HEK293 (cell line): ENCODE measurements around the gene DDRGK1.
A peak's percentile ranks its signal among the peaks of the same experiment; 100 is the strongest.

Source experiments
- CTCF ChIA-PET: fragments of 350-600 bp; formaldehyde crosslinking; extraction: SDS; loops from one replicate; lab custom pipeline; 2021; ENCODE audit warnings: antibody characterized with exemption; lab: Yijun Ruan, JAX
- POLR2A ChIA-PET: fragments of 300-600 bp; formaldehyde crosslinking; extraction: SDS; loops from one replicate; lab custom pipeline; 2020; ENCODE audit warnings: antibody characterized with exemption, inconsistent platforms; lab: Yijun Ruan, JAX
- H3K27ac ChIP-seq: fragments of 200-500 bp; sonication (Bioruptor generic); 2 replicates; pipeline ENCODE4 v1.5.1; 2014; ENCODE audit warnings: low read depth, low read length, control low read depth, inconsistent platforms; ENCODE audit errors: extremely low read depth
- H3K36me3 ChIP-seq, 2 experiments: fragments of 200-500 bp in 1 of 2; sonication (Bioruptor generic) in 1 of 2; 1 replicate in 1 of 2; 2 replicates in 1 of 2; pipeline ENCODE4 v1.5.1; 2014 to 2017; ENCODE audit warnings: inconsistent platforms in 2 of 2, low read length in 2 of 2; ENCODE audit not compliant: control insufficient read depth in 2 of 2, insufficient read depth in 1 of 2
- H3K4me1 ChIP-seq: fragments of 200-500 bp; sonication (Bioruptor generic); 2 replicates; pipeline ENCODE4 v1.5.1; 2014; ENCODE audit warnings: mild to moderate bottlenecking, low read length, inconsistent platforms; ENCODE audit not compliant: control insufficient read depth, insufficient read depth
- H3K4me3 ChIP-seq: 2 replicates; pipeline ENCODE4 v1.5.1; 2011; ENCODE audit warnings: low read depth, mild to moderate bottlenecking, control low read depth, low read length, moderate library complexity
- H3K9me3 ChIP-seq: fragments of 200-500 bp; sonication (Bioruptor generic); 2 replicates; pipeline ENCODE4 v1.5.1; 2014; ENCODE audit warnings: low read depth, low read length, inconsistent platforms; ENCODE audit not compliant: control insufficient read depth, insufficient read depth
- BCL11B ChIP-seq: fragments of 450-650 bp; formaldehyde crosslinking; IDR thresholded peaks from 2 replicates; pipeline ENCODE4 v1.5.1; 2016; ENCODE audit warnings: low read depth, missing biosample characterization, missing genetic modification characterization
- PRDM1 ChIP-seq: fragments of 450-650 bp; formaldehyde crosslinking; IDR thresholded peaks from 2 replicates; pipeline ENCODE4; 2016; ENCODE audit warnings: missing biosample characterization, missing genetic modification characterization
- ZBTB1 ChIP-seq: fragments of 450-650 bp; formaldehyde crosslinking; IDR thresholded peaks from 2 replicates; pipeline ENCODE4 v1.5.1; 2016; ENCODE audit warnings: missing biosample characterization, missing genetic modification characterization
- ZBTB7A ChIP-seq: fragments of 450-650 bp; formaldehyde crosslinking; IDR thresholded peaks from 2 replicates; pipeline ENCODE4 v1.5.1; 2016; ENCODE audit warnings: low read depth, missing biosample characterization, missing genetic modification characterization
- ZFP37 ChIP-seq: fragments of 450-650 bp; formaldehyde crosslinking; IDR thresholded peaks from 2 replicates; pipeline ENCODE4 v1.5.1; 2016; ENCODE audit warnings: missing biosample characterization, missing genetic modification characterization
- ZNF10 ChIP-seq: fragments of 450-650 bp; formaldehyde crosslinking; IDR thresholded peaks from 2 replicates; pipeline ENCODE4 v1.5.1; 2017; ENCODE audit warnings: missing biosample characterization, missing genetic modification characterization
- ZNF140 ChIP-seq: fragments of 450-650 bp; formaldehyde crosslinking; IDR thresholded peaks from 2 replicates; pipeline ENCODE4 v1.5.1; 2016; ENCODE audit warnings: missing biosample characterization, missing genetic modification characterization
- ZNF423 ChIP-seq: fragments of 450-650 bp; formaldehyde crosslinking; IDR thresholded peaks from 2 replicates; pipeline ENCODE4 v1.5.1; 2016; ENCODE audit warnings: missing biosample characterization, missing genetic modification characterization
- ZNF501 ChIP-seq: fragments of 450-650 bp; formaldehyde crosslinking; IDR thresholded peaks from 2 replicates; pipeline ENCODE4 v1.5.1; 2016; ENCODE audit warnings: missing biosample characterization, missing genetic modification characterization
- ZNF792 ChIP-seq: fragments of 450-650 bp; formaldehyde crosslinking; IDR thresholded peaks from 2 replicates; pipeline ENCODE4 v1.5.1; 2016; ENCODE audit warnings: missing biosample characterization, missing genetic modification characterization
- ZNF830 ChIP-seq: fragments of 450-650 bp; IDR thresholded peaks from 2 replicates; pipeline ENCODE4 v1.5.0; 2018; ENCODE audit warnings: missing biosample characterization, missing genetic modification characterization, low read depth, mild to moderate bottlenecking, moderate library complexity
- ZSCAN30 ChIP-seq: fragments of 450-650 bp; IDR thresholded peaks from 2 replicates; pipeline ENCODE4 v1.5.1; 2018; ENCODE audit warnings: missing biosample characterization, mild to moderate bottlenecking, missing genetic modification characterization, moderate library complexity
- TF ChIP-seq, protein P1 (sequence below): fragments of 450-650 bp; formaldehyde crosslinking; IDR thresholded peaks from 2 replicates; pipeline ENCODE4 v1.5.1; 2016; ENCODE audit warnings: missing biosample characterization, missing genetic modification characterization
- TF ChIP-seq, protein P2 (sequence below): fragments of 450-650 bp; IDR thresholded peaks from 2 replicates; pipeline ENCODE4 v1.5.1; 2018; ENCODE audit warnings: missing biosample characterization, missing genetic modification characterization
- TF ChIP-seq, protein P3 (sequence below): fragments of 450-650 bp; formaldehyde crosslinking; IDR thresholded peaks from 2 replicates; pipeline ENCODE4 v1.5.1; 2016; ENCODE audit warnings: missing biosample characterization, missing genetic modification characterization
- TF ChIP-seq, protein P4 (sequence below): fragments of 450-650 bp; formaldehyde crosslinking; IDR thresholded peaks from 2 replicates; pipeline ENCODE4 v1.5.1; 2016; ENCODE audit warnings: missing biosample characterization, missing genetic modification characterization
- TF ChIP-seq, protein P5 (sequence below): fragments of 450-650 bp; formaldehyde crosslinking; IDR thresholded peaks from 2 replicates; pipeline ENCODE4 v1.5.1; 2016; ENCODE audit warnings: missing biosample characterization, missing genetic modification characterization
- TF ChIP-seq, protein P6 (sequence below): sonication (generic); formaldehyde crosslinking; IDR thresholded peaks from 2 replicates; pipeline ENCODE4 v1.8.1; 2022; ENCODE audit warnings: mild to moderate bottlenecking, moderate library complexity, missing genetic modification reagents
- TF ChIP-seq, protein P7 (sequence below): fragments of 450-650 bp; formaldehyde crosslinking; IDR thresholded peaks from 2 replicates; pipeline ENCODE4; 2016; ENCODE audit warnings: missing biosample characterization, missing genetic modification characterization
- TF ChIP-seq, protein P8 (sequence below): fragments of 450-650 bp; formaldehyde crosslinking; IDR thresholded peaks from 2 replicates; pipeline ENCODE4 v1.5.1; 2016; ENCODE audit warnings: missing biosample characterization, missing genetic modification characterization

DDRGK1 gene

DNA sequence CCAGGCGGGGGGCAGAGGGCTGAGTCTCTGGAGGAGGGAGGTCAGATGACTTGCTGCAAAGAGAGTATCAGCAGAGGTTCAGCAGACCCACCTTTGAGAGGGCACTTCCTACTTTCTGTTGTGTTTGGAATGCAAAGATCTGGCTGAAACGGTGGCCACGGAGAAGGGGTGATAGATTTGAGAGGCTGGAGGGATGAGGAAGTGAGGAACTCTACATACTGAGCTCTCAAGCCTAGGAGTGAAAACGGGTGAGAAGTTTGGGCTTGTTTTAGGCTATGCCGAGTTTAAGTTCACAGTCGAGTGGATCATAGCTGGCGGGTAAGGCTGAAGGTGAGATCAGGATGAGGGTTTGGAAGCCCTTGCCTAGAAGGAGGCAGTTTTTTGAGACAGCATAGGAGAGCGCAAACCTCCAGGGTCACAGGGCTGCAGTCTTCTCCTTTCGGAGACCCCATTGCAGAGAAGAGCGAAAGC lies 4.3 kb upstream of the DDRGK1 start:
- no peaks in the 10 kb centered on the region for H3K9me3 ChIP-seq
- ChIA-PET POLR2A (interaction anchor here (0.6 to 1.5 kb wide), 2 partner anchors 49 to 1113 kb away, joined by 8 to 9 read pairs; partner anchors contain the start of genes FASTKD5 and UBOX5), CTCF (interaction anchor here (0.8 to 3.1 kb wide), 3 partner anchors 10 to 155 kb away, joined by 3 to 21 read pairs (median 6); no protein-coding TSS in a partner anchor)
- peaks cover 12% of the 10 kb centered on the region for H3K4me1 ChIP-seq
- peak overlapping the region; percentile 69 for H3K4me3 ChIP-seq
- peaks cover 0 to 11% of the 10 kb centered on the region in 2 experiments; a peak in 2 of 3 replicates for H3K36me3 ChIP-seq
- TF ChIP-seq, protein P1, sequence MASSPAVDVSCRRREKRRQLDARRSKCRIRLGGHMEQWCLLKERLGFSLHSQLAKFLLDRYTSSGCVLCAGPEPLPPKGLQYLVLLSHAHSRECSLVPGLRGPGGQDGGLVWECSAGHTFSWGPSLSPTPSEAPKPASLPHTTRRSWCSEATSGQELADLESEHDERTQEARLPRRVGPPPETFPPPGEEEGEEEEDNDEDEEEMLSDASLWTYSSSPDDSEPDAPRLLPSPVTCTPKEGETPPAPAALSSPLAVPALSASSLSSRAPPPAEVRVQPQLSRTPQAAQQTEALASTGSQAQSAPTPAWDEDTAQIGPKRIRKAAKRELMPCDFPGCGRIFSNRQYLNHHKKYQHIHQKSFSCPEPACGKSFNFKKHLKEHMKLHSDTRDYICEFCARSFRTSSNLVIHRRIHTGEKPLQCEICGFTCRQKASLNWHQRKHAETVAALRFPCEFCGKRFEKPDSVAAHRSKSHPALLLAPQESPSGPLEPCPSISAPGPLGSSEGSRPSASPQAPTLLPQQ = no peak
- TF ChIP-seq, protein P2, sequence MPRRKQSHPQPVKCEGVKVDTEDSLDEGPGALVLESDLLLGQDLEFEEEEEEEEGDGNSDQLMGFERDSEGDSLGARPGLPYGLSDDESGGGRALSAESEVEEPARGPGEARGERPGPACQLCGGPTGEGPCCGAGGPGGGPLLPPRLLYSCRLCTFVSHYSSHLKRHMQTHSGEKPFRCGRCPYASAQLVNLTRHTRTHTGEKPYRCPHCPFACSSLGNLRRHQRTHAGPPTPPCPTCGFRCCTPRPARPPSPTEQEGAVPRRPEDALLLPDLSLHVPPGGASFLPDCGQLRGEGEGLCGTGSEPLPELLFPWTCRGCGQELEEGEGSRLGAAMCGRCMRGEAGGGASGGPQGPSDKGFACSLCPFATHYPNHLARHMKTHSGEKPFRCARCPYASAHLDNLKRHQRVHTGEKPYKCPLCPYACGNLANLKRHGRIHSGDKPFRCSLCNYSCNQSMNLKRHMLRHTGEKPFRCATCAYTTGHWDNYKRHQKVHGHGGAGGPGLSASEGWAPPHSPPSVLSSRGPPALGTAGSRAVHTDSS (tag by site-specific recombination) = no peak
- TF ChIP-seq ZNF792 (tag by site-specific recombination) = no peak
- TF ChIP-seq, protein P3, sequence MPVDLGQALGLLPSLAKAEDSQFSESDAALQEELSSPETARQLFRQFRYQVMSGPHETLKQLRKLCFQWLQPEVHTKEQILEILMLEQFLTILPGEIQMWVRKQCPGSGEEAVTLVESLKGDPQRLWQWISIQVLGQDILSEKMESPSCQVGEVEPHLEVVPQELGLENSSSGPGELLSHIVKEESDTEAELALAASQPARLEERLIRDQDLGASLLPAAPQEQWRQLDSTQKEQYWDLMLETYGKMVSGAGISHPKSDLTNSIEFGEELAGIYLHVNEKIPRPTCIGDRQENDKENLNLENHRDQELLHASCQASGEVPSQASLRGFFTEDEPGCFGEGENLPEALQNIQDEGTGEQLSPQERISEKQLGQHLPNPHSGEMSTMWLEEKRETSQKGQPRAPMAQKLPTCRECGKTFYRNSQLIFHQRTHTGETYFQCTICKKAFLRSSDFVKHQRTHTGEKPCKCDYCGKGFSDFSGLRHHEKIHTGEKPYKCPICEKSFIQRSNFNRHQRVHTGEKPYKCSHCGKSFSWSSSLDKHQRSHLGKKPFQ (tag by site-specific recombination) = no peak
- no peak for TF ChIP-seq ZNF423 (tag by site-specific recombination)
- TF ChIP-seq, protein P4, sequence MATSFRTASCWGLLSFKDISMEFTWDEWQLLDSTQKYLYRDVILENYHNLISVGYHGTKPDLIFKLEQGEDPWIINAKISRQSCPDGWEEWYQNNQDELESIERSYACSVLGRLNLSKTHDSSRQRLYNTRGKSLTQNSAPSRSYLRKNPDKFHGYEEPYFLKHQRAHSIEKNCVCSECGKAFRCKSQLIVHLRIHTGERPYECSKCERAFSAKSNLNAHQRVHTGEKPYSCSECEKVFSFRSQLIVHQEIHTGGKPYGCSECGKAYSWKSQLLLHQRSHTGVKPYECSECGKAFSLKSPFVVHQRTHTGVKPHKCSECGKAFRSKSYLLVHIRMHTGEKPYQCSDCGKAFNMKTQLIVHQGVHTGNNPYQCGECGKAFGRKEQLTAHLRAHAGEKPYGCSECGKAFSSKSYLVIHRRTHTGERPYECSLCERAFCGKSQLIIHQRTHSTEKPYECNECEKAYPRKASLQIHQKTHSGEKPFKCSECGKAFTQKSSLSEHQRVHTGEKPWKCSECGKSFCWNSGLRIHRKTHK = no peak
- H3K27ac ChIP-seq = peak overlapping the region; percentile 61

DNA sequence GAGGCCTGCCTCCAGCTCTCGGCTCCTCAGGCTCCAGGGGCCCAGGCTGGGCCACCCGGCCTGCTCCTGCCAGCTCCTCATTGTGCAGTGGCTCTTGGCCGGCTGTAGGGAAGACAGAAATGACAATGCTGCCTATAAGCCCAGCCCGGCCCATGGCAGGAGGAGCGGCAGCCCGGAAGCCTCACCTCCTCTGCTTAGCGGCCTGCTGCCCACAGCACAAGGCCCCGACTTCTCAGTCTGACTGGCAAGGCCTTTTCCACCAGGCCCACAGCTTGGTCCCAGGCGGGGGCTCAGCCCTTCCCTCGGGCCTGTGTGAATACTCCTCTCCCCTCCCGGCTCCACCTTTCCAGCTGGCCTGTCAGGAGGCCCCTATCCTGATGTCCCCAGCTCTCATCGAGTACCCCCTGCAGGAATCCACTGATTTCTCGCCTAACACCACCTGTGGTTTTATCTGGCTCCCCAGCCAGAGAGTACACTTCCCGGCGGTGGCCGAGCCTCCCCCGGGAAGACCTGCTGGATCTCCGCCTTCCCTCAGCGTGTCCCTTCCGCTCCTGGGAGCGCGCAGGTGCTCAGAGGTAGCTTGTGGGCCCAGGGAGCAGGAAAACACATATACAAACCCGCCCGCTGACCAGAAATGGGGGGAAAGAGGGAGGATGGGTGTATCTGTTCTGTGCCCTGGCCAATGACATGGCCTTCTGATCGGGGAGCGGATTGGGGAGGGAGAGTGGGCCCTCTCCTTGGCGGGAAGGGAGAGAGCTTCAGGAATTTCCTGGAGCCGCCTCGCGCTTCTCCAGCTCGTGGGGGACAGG lies 963 bp downstream of the DDRGK1 start:
- POLR2A ChIA-PET = interaction anchor here (0.6 to 1.8 kb wide), 8 partner anchors 12 to 44 kb away, joined by 3 to 11 read pairs (median 4); partner anchors contain the start of genes FASTKD5, LZTS3 and UBOX5
- H3K36me3 ChIP-seq = peaks cover 29 to 39% of the 10 kb centered on the region in 2 experiments; a peak in 2 of 3 replicates
- CTCF ChIA-PET = interaction anchor here (0.5 to 1.0 kb wide), 6 partner anchors 15 to 333 kb away, joined by 3 to 5 read pairs (median 4); no protein-coding TSS in a partner anchor
- H3K27ac ChIP-seq = peak overlapping the region; percentile 96
- H3K4me3 ChIP-seq = peak overlapping the region; percentile 89
- no peaks in the 10 kb centered on the region for H3K9me3 ChIP-seq
- peaks cover 9% of the 10 kb centered on the region for H3K4me1 ChIP-seq
- TF ChIP-seq ZNF830 (tag by site-specific recombination) (no peak), BCL11B (tag by site-specific recombination) (no peak), ZSCAN30 (tag by site-specific recombination) (peak; percentile 30; the same call in 1 of the 2 replicates), ZNF501 (no peak), ZFP37 (no peak; the same call in 1 of the 2 replicates), ZBTB7A (no peak), ZNF140 (no peak), ZNF10 (tag by site-specific recombination) (no peak), PRDM1 (no peak), ZBTB1 (tag by site-specific recombination) (no peak)
- TF ChIP-seq, protein P5, sequence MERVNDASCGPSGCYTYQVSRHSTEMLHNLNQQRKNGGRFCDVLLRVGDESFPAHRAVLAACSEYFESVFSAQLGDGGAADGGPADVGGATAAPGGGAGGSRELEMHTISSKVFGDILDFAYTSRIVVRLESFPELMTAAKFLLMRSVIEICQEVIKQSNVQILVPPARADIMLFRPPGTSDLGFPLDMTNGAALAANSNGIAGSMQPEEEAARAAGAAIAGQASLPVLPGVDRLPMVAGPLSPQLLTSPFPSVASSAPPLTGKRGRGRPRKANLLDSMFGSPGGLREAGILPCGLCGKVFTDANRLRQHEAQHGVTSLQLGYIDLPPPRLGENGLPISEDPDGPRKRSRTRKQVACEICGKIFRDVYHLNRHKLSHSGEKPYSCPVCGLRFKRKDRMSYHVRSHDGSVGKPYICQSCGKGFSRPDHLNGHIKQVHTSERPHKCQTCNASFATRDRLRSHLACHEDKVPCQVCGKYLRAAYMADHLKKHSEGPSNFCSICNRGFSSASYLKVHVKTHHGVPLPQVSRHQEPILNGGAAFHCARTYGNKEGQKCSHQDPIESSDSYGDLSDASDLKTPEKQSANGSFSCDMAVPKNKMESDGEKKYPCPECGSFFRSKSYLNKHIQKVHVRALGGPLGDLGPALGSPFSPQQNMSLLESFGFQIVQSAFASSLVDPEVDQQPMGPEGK (tag by site-specific recombination) = no peak
- TF ChIP-seq, protein P6, sequence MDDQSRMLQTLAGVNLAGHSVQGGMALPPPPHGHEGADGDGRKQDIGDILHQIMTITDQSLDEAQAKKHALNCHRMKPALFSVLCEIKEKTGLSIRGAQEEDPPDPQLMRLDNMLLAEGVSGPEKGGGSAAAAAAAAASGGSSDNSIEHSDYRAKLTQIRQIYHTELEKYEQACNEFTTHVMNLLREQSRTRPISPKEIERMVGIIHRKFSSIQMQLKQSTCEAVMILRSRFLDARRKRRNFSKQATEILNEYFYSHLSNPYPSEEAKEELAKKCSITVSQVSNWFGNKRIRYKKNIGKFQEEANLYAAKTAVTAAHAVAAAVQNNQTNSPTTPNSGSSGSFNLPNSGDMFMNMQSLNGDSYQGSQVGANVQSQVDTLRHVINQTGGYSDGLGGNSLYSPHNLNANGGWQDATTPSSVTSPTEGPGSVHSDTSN (CRISPR knock-in tag) = no peak
- TF ChIP-seq, protein P7, sequence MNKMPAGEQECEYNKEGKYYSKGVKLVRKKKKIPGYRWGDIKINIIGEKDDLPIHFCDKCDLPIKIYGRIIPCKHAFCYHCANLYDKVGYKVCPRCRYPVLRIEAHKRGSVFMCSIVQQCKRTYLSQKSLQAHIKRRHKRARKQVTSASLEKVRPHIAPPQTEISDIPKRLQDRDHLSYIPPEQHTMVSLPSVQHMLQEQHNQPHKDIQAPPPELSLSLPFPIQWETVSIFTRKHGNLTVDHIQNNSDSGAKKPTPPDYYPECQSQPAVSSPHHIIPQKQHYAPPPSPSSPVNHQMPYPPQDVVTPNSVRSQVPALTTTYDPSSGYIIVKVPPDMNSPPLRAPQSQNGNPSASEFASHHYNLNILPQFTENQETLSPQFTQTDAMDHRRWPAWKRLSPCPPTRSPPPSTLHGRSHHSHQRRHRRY = 0 out of 2 replicates have a peak, but pooled peaks have one; percentile 21
- TF ChIP-seq, protein P8, sequence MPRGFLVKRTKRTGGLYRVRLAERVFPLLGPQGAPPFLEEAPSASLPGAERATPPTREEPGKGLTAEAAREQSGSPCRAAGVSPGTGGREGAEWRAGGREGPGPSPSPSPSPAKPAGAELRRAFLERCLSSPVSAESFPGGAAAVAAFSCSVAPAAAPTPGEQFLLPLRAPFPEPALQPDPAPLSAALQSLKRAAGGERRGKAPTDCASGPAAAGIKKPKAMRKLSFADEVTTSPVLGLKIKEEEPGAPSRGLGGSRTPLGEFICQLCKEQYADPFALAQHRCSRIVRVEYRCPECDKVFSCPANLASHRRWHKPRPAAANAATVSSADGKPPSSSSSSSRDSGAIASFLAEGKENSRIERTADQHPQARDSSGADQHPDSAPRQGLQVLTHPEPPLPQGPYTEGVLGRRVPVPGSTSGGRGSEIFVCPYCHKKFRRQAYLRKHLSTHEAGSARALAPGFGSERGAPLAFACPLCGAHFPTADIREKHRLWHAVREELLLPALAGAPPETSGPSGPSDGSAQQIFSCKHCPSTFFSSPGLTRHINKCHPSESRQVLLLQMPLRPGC (tag by site-specific recombination) = no peak
